B cell (primary cell): ENCODE data around the gene ECE1. TPM values are rescaled to one million over a fixed set of nuclear protein-coding genes. Genes with fewer than 3 reads are reported as not detected.

ENCODE experiments used
- ATAC-seq: fragments of 200-7000 bp; cut with Tn5 transposase; one replicate; pipeline ENCODE4 v1.10.0; 2021; ENCODE audit warnings: low read depth, mild to moderate bottlenecking, moderate number of reproducible peaks, moderate library complexity
- CTCF ChIA-PET: fragments of 350-600 bp; sonication (Branson Sonifier 250); formaldehyde crosslinking; loops from one replicate; lab custom pipeline; 2021; ENCODE audit warnings: antibody characterized with exemption, inconsistent platforms; lab: Charles Lee
- POLR2A ChIA-PET: fragments of 350-600 bp; sonication (Branson Sonifier 250); formaldehyde crosslinking; loops from one replicate; lab custom pipeline; 2021; ENCODE audit warnings: antibody characterized with exemption; lab: Charles Lee
- DNase-seq: peaks from one replicate; pipeline ENCODE4 v3.0.0; 2013
- H2AFZ ChIP-seq: 2 replicates; pipeline ENCODE4 v1.6.1; 2012; ENCODE audit warnings: mild to moderate bottlenecking, low read depth, low read length; ENCODE audit not compliant: insufficient read depth, poor library complexity, severe bottlenecking
- H3K27ac ChIP-seq, 2 donors: 1 replicate in 1 of 2; 2 replicates in 1 of 2; pipeline ENCODE4 v1.5.1; 2012 to 2013; ENCODE audit warnings: low read length in 2 of 2, mild to moderate bottlenecking in 2 of 2, moderate library complexity in 1 of 2
- H3K27me3 ChIP-seq, 4 experiments: fragments of 200-600 bp in 1 of 4; sonication (generic) in 1 of 4; replicated peaks in 1 of 4; 1 replicate in 2 of 4; 2 replicates in 2 of 4; pipeline versions ENCODE4 v1.6.1 to v1.7.0; 2013 to 2016; ENCODE audit warnings: low read length in 3 of 4, mild to moderate bottlenecking in 2 of 4, mixed read lengths in 1 of 4, moderate library complexity in 1 of 4; ENCODE audit not compliant: insufficient read depth in 4 of 4, control insufficient read depth in 3 of 4; ENCODE audit errors: control extremely low read depth in 1 of 4
- H3K36me3 ChIP-seq, 2 experiments: replicated peaks in 1 of 2; 1 replicate in 1 of 2; 2 replicates in 1 of 2; pipeline versions ENCODE4 v1.6.1 to v1.7.1; 2013; ENCODE audit warnings: low read length in 1 of 2; ENCODE audit not compliant: insufficient read depth in 2 of 2, control insufficient read depth in 1 of 2; ENCODE audit errors: control extremely low read depth in 1 of 2, extremely low read depth in 1 of 2
- H3K4me1 ChIP-seq, 2 donors: fragments of 200-600 bp in 1 of 2; sonication (generic) in 1 of 2; 1 replicate in 1 of 2; 2 replicates in 1 of 2; pipeline versions ENCODE4 v1.5.1 to v1.6.1; 2013 to 2017; ENCODE audit warnings: low read length in 2 of 2; ENCODE audit not compliant: control insufficient read depth in 2 of 2, insufficient read depth in 2 of 2
- H3K4me2 ChIP-seq: replicated peaks from 2 replicates; pipeline ENCODE3; 2012; ENCODE audit warnings: mild to moderate bottlenecking, low read depth, low read length; ENCODE audit not compliant: poor library complexity, severe bottlenecking
- H3K4me3 ChIP-seq, 5 experiments: fragments of 200-600 bp in 1 of 5; sonication (generic) in 1 of 5; 1 replicate in 3 of 5; 2 replicates in 2 of 5; pipeline versions ENCODE4 v1.5.1 to v1.7.0; 2011 to 2016; ENCODE audit warnings: low read length in 4 of 5, mild to moderate bottlenecking in 4 of 5, low read depth in 2 of 5, control low read depth in 1 of 5, moderate library complexity in 1 of 5; ENCODE audit not compliant: insufficient read depth in 1 of 5; ENCODE audit errors: control extremely low read depth in 1 of 5, extremely low read depth in 1 of 5
- H3K79me2 ChIP-seq: fragments of 200-600 bp; sonication (generic); one replicate; pipeline ENCODE4 v1.6.0; 2016; ENCODE audit warnings: low read length; ENCODE audit not compliant: control insufficient read depth, insufficient read depth
- H3K9ac ChIP-seq: fragments of 200-600 bp; sonication (generic); 2 replicates; pipeline ENCODE4 v1.6.1; 2017; ENCODE audit warnings: mild to moderate bottlenecking, low read length, moderate library complexity
- H3K9me3 ChIP-seq, 3 donors: one replicate each; pipeline versions ENCODE4 v1.6.1 to v1.7.1; 2013; ENCODE audit warnings: low read length in 2 of 3; ENCODE audit not compliant: control insufficient read depth in 2 of 3, insufficient read depth in 1 of 3; ENCODE audit errors: control extremely low read depth in 1 of 3
- H4K20me1 ChIP-seq: 2 replicates; pipeline ENCODE4 v1.6.0; 2012; ENCODE audit warnings: mild to moderate bottlenecking, low read length; ENCODE audit not compliant: insufficient read depth, control insufficient read depth, poor library complexity, severe bottlenecking
- H3K27ac Mint-ChIP-seq: one replicate; pipeline ENCODE4 v1.8.0; 2021; ENCODE audit warnings: mixed read lengths
- H3K27me3 Mint-ChIP-seq: one replicate; pipeline ENCODE4 v1.8.0; 2021; ENCODE audit warnings: mixed read lengths
- H3K4me1 Mint-ChIP-seq: one replicate; pipeline ENCODE4 v1.8.0; 2021; ENCODE audit warnings: mixed read lengths
- H3K4me3 Mint-ChIP-seq: one replicate; pipeline ENCODE4 v1.8.0; 2021; ENCODE audit warnings: mixed read lengths
- H3K9me3 Mint-ChIP-seq: one replicate; pipeline ENCODE4 v1.8.0; 2022; ENCODE audit warnings: mixed read lengths; ENCODE audit not compliant: insufficient read depth
- EZH2 ChIP-seq: IDR thresholded peaks from 2 replicates; pipeline ENCODE4 v1.6.1; 2012; ENCODE audit warnings: borderline replicate concordance, low read depth, mild to moderate bottlenecking, moderate library complexity, low read length; ENCODE audit not compliant: insufficient read depth, poor library complexity, severe bottlenecking
- WGBS: methylation state at CpG from one replicate; pipeline ENCODE4 v1.1.5; 2013; ENCODE audit warnings: missing lambda C conversion rate; ENCODE audit not compliant: insufficient coverage; 5-methylcytosine and 5-hydroxymethylcytosine counted together
- intact Hi-C: fragments of 100-400 bp; cut with micrococcal nuclease; formaldehyde crosslinking; loops from one replicate; pipeline ENCODE4 v1.10.0; 2022
- polyA plus RNA-seq: library from polyadenylated mRNA; depleted of rRNA; stranded (reverse); fragments of >200 nt; gene quantifications from 2 replicates; pipeline ENCODE4 v1.2.3, GENCODE V29; 2012
- total RNA-seq, 2 donors: library from RNA; stranded (reverse); fragments of 120-200 nt in 1 of 2; gene quantifications; 1 replicate in 1 of 2; 2 replicates in 1 of 2; pipeline versions ENCODE4 v1.2.3 to v1.2.4, GENCODE V29; 2013 to 2022
- TF ChIP-seq, protein P1 (sequence below): fragments of 200-600 bp; IDR thresholded peaks from one replicate; pipeline ENCODE4 v1.8.0; 2022; ENCODE audit warnings: antibody characterized with exemption, mild to moderate bottlenecking

The ECE1 gene
- total and polyA plus RNA-seq, 2 donors (not counting 1 experiment from before 2014, with no cell fraction given), result 46.7 to 133 TPM

DNA sequence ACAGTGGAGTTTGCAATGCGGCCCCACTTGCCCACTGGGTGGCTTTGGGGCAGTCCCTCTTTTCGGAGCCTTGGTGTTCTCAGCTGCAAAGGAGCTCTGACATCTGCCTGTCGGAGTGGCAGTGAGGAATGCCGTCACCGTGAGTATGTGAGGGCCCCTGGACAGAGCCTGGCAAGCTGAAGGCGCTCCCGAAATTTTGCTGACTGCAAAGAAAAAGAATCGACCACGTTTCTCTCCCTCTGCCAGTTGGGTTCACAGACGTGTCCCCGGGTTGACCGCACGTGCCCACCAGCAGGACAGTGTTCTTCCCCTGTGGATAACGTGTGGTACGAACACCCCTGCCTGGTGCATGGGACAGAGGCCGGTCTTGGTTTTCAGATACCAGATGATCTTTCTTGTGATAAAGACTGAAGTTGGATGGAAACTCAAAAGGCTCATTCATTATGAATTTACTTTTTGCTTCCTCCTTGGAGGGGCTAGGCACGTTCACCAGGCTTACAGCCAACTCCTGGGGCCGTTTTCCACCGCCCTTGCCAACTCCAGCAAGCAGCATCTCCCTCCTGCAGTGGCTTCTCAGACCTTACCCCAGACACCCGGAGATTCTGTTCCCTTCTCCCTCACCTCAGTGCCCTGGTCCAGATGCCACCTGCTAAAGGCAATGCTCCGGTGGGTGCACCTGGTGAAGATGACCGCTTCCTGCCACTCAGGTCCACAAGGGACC lies 29.7 kb downstream of the ECE1 start:
- Histone ChIP-seq H3K4me3 (no peak overlapping the region), H3K79me2 (no peaks in the 10 kb centered on the region), H3K27ac (no peak overlapping the region), H3K36me3 (peaks cover 6 to 82% of the 10 kb centered on the region in 2 experiments), H3K9ac (no peak overlapping the region), H3K4me1 (peaks cover 0 to 2% of the 10 kb centered on the region in 2 donors), H3K4me2 (no peak overlapping the region), H3K9me3 (peaks cover 0 to 3% (median 0%) of the 10 kb centered on the region in 3 donors), H2AFZ (no peak overlapping the region), H3K27me3 (no peaks in the 10 kb centered on the region), H4K20me1 (peaks cover 6% of the 10 kb centered on the region)
- intact Hi-C loops, result no loop called here
- no peak for DNase-seq
- CTCF ChIA-PET, result interaction anchor here (0.6 to 12.5 kb wide), 4 partner anchors 11 to 109 kb away, joined by 4 to 562 read pairs (median 18); no protein-coding TSS in a partner anchor
- Mint-ChIP-seq H3K4me1 (peaks cover 16% of the 10 kb centered on the region), H3K4me3 (no peak overlapping the region), H3K9me3 (no peaks in the 10 kb centered on the region), H3K27me3 (no peaks in the 10 kb centered on the region), H3K27ac (peak overlapping the region; percentile 0)
- TF ChIP-seq, protein P1, sequence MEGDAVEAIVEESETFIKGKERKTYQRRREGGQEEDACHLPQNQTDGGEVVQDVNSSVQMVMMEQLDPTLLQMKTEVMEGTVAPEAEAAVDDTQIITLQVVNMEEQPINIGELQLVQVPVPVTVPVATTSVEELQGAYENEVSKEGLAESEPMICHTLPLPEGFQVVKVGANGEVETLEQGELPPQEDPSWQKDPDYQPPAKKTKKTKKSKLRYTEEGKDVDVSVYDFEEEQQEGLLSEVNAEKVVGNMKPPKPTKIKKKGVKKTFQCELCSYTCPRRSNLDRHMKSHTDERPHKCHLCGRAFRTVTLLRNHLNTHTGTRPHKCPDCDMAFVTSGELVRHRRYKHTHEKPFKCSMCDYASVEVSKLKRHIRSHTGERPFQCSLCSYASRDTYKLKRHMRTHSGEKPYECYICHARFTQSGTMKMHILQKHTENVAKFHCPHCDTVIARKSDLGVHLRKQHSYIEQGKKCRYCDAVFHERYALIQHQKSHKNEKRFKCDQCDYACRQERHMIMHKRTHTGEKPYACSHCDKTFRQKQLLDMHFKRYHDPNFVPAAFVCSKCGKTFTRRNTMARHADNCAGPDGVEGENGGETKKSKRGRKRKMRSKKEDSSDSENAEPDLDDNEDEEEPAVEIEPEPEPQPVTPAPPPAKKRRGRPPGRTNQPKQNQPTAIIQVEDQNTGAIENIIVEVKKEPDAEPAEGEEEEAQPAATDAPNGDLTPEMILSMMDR, result no peak
- TF ChIP-seq EZH2, result no peak
- POLR2A ChIA-PET, result interaction anchor here (0.9 kb wide), 1 partner anchor 32 kb away, joined by 3 read pairs; no protein-coding TSS in a partner anchor
- ATAC-seq, result no peak
- 94% methylated on average over 20 of the region's 22 CpGs for WGBS
